ENCODE data around the gene FOXI1.

The FOXI1 gene

GRCh38 chr5:170105642-170106611 lies at the start of gene FOXI1:
FOXI1 (plus strand) TSS chr5:170105897; CDS start chr5:170105958, 61 bp downstream.
- peak in 1 of 2 experiments; percentile 48 for DNase-seq

GRCh38 chr5:170056561-170057267 lies 49.0 kb upstream of the FOXI1 start:
- DNase-seq = no peak

GRCh38 chr5:170057311-170057710 lies 48.4 kb upstream of the FOXI1 start:
- no peak for DNase-seq

- DNase-seq = no peak
Measured at GRCh38 chr5:170059221-170059620, 46.5 kb upstream of the FOXI1 start.

GRCh38 chr5:170067152-170067551 lies 38.5 kb upstream of the FOXI1 start:
- DNase-seq = no peak

GRCh38 chr5:170067574-170068170 lies 38.0 kb upstream of the FOXI1 start:
- DNase-seq = no peak

- DNase-seq = no peak
Measured at GRCh38 chr5:170069512-170069911, 36.2 kb upstream of the FOXI1 start.

GRCh38 chr5:170070556-170071412 lies 34.9 kb upstream of the FOXI1 start:
- no peak for DNase-seq

- no peak for DNase-seq
Measured at GRCh38 chr5:170071748-170072147, 33.9 kb upstream of the FOXI1 start.

- DNase-seq = no peak
Measured at GRCh38 chr5:170075696-170076095, 30.0 kb upstream of the FOXI1 start.

- DNase-seq = no peak
Measured at GRCh38 chr5:170076211-170076610, 29.5 kb upstream of the FOXI1 start.

- DNase-seq = no peak
Measured at GRCh38 chr5:170076739-170077138, 29.0 kb upstream of the FOXI1 start.

- no peak for DNase-seq
Measured at GRCh38 chr5:170077526-170077925, 28.2 kb upstream of the FOXI1 start.

GRCh38 chr5:170078458-170078857 lies 27.2 kb upstream of the FOXI1 start:
- DNase-seq = no peak

- DNase-seq = no peak
Measured at GRCh38 chr5:170078931-170079330, 26.8 kb upstream of the FOXI1 start.

GRCh38 chr5:170080217-170080616 lies 25.5 kb upstream of the FOXI1 start:
- DNase-seq = no peak

GRCh38 chr5:170080786-170081445 lies 24.8 kb upstream of the FOXI1 start:
- no peak for DNase-seq

GRCh38 chr5:170081616-170082015 lies 24.1 kb upstream of the FOXI1 start:
- no peak for DNase-seq

- no peak for DNase-seq
Measured at GRCh38 chr5:170082701-170083100, 23.0 kb upstream of the FOXI1 start.

- DNase-seq = no peak
Measured at GRCh38 chr5:170087168-170087817, 18.4 kb upstream of the FOXI1 start.

GRCh38 chr5:170092455-170093101 lies 13.1 kb upstream of the FOXI1 start:
- DNase-seq = no peak
